ENCODE data around the gene SNPH.
"Not testable (repeated sequence)": the region's sequence is repeated elsewhere in the genome, so short reads cannot be mapped to it uniquely, and the experiment has no call there.

Gene SNPH

DNA sequence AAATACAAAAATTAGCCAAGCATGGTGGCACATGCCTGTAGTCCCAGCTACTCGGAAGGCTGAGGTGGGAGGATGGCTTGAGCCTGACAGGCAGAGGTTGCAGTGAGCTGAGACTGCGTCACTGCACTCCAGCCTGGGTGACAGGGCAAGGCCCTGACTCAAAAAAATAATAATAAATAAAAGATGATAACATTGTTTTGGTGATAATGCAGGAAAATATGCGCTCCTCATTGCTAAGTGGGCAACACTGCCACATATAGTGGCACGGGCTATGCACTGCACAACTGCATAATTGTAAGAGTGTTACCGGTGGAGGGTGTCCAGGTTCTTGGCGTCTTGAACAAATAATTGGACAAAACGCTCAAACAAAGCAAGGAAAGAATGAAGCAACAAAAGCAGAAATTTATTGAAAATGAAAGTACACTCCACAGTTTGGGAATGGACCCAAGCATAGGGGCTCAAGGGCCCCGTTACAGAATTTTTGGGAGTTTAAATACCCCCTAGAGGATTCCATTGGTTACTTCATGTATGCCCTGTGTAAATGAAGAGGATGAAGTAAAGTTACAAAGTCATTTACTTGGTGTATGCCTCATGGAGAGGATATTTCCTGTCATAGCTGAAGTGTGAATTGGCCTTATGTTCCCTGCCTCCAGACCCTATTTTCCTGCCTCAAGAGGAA is 77.5 kb downstream of the SNPH start:
- DNase-seq: not testable (repeated sequence)

DNA sequence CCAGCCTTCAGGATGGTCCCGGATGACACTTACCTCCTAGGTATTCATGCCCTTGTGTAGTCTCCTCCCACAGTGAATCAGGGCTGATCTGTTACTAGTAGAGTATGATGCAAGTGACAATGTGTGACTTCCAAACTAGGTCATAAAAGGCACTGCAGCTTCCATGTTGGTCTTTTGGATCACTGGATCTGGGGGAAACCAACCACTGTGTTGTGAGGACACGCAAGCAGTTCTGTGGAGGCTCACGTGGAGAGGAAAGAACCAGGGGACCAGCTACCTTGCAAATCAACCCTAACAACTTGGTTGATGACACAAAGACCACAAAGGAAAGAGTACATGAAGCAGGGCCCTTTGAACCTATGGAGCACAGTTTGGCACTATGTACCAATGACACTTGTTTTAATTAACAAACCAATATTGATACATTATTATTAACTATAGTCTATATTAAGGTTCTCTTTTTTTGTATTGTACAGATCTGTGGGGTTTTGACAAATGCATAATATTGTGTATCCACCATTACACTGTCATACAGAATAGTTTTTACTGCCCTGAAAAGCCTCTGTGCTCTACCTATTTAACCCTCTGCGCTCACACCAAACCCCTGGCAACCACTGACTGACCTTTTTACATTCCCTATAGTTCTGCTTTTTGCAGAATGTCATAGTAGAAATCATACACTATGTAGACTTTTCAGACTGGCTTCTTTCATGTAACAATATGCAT is 79.1 kb downstream of the SNPH start:
- DNase-seq: no peak

DNA sequence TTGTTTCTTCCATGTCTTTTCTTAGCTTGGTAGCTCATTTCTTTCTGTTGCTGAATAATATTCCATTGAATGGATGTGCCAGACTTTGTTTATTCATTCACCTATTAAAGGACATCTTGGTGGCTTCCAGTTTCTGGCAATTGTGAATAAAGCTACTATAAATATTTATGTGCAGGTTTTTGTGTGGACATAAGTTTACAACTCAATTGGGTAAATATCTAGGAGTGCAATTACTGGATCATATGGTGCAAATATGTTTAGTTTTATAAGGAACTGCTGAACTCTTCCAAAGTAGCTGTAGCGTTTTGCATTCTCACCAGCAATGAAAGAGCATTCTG is 79.6 kb downstream of the SNPH start:
- no peak for DNase-seq

- no peak for DNase-seq
These were observed 80.3 kb downstream of the SNPH start for GRCh38 chr20:1346315-1346969.

GRCh38 chr20:1353956-1354355 is 87.9 kb downstream of the SNPH start:
- DNase-seq: no peak

DNA sequence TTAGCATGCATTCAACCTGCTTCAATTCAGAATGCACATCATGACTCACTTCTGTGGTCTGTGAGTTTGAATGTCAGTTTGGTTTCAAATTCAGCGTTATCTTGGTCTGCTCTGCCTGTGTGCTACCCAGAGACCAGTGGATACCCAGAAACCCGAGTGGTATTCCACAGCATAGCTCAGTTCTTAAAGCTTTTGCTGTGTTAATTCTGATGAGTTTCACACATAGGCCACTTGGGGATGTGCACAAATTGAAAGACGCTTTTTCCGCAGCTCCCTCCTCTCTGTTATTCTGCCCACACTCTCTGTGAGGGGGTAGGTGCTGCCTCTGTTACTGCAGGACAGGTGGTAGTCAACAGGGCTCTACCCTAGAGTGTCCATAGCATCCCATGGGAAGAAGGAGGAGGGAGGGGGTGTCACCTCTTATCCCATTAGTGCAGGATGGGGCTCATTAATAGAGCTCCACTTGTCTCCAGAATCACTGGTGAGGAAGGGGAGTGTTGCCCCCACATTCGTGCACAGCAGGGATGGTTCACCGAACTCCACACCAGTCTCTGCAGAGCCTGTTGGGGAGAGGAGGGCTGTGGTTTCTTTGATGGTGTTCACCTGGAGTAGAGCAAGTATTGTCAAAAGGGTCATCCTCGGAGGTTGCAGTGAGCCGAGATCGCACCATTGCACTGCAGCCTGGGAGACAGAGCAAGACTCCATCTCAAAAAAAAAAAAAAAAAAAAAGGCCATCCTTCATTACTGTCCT is 92.0 kb downstream of the SNPH start:
- DNase-seq: no peak
